ENCODE results near the gene PVALB.

DNA sequence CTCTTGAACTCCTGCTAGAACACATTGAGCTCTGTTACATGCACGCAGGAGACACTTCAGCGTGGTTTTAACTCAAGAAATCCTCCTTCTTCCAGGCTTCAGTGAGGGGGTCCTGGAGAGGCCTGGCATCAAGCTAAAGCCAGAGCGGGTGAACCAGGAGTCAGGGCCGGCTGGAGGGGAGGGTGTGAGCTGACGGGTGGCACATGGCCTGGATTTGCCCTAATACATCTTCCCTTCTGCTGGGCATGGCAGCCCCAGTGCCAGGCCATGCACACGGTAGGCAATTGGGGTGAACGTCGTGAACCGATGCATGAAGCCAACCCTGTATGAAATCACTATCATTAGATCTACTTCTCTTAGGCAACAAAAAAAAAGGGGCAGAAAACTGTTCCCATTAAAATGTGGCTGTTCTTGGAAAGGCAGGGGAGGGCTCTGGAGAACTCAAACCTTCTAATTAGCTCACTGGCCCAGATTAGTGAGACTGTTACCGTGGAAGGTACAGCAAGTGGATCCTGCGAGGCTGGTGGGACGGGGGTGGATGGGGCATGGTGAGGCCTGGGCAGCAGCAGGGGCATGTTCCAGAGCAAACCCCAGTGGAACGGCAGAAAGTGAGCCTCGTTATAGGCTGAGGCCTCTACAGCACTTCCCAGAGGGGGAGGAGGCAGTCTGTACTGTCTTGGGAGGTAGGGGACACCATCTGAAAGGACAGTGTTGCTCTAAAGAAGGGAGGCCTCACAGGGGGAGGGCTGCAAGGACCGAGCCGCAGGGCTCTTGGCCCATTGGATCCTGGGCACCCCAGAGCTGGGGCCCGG is 51.5 kb downstream of the PVALB start:
- TF ChIP-seq, protein P1, sequence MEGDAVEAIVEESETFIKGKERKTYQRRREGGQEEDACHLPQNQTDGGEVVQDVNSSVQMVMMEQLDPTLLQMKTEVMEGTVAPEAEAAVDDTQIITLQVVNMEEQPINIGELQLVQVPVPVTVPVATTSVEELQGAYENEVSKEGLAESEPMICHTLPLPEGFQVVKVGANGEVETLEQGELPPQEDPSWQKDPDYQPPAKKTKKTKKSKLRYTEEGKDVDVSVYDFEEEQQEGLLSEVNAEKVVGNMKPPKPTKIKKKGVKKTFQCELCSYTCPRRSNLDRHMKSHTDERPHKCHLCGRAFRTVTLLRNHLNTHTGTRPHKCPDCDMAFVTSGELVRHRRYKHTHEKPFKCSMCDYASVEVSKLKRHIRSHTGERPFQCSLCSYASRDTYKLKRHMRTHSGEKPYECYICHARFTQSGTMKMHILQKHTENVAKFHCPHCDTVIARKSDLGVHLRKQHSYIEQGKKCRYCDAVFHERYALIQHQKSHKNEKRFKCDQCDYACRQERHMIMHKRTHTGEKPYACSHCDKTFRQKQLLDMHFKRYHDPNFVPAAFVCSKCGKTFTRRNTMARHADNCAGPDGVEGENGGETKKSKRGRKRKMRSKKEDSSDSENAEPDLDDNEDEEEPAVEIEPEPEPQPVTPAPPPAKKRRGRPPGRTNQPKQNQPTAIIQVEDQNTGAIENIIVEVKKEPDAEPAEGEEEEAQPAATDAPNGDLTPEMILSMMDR (IDR thresholded peaks at IDR 0.05): no peak
- TF ChIP-seq POLR2A (IDR thresholded peaks at IDR 0.05): no peak
